Panc1 (cell line): ENCODE data around the gene CPSF6.

Experiments
- CTCF ChIP-seq: fragments of 450-650 bp; IDR thresholded peaks from 2 replicates; pipeline ENCODE4 v1.5.1; 2017; ENCODE audit warnings: mild to moderate bottlenecking
- POLR2AphosphoS5 ChIP-seq: IDR thresholded peaks from 2 replicates; pipeline ENCODE4 v1.6.1; 2012; ENCODE audit warnings: mild to moderate bottlenecking, low read depth, low read length, moderate library complexity
- REST ChIP-seq, 2 experiments: IDR thresholded peaks; 2 replicates each; pipeline ENCODE4 v1.6.1; 2011 to 2012; ENCODE audit warnings: low read depth in 2 of 2, control low read depth in 1 of 2, low read length in 1 of 2, mild to moderate bottlenecking in 1 of 2, moderate library complexity in 1 of 2; ENCODE audit not compliant: insufficient read depth in 1 of 2
- SIN3A ChIP-seq: IDR thresholded peaks from 2 replicates; pipeline ENCODE4 v1.6.1; 2012; ENCODE audit warnings: low read depth, mild to moderate bottlenecking, low read length, moderate library complexity, borderline replicate concordance; ENCODE audit not compliant: insufficient read depth
- TCF7L2 ChIP-seq: IDR thresholded peaks from 2 replicates; pipeline ENCODE4 v1.6.1; 2011; ENCODE audit warnings: mild to moderate bottlenecking, low read depth, low read length, inconsistent platforms

- TF ChIP-seq CTCF (no peak; the same call in none of the 2 replicates), POLR2AphosphoS5 (no peak), SIN3A (no peak), REST (IDR thresholded peaks at IDR 0.05; ENCODE audit: insufficient read depth in 1 of 2, low read depth in 2 of 2, low read length in 1 of 2) (no peak), TCF7L2 (no peak)
These were observed 51.9 kb downstream of the CPSF6 start for GRCh38 chr12:69291278-69291593.
